HL-60 (cell line): ENCODE data around the gene ZNF670.

ENCODE experiments used
- DNase-seq, 2 experiments: peaks; one replicate each; pipeline ENCODE4 v3.0.0-alpha.2; 2010 to 2020; ENCODE audit warnings: low read depth in 1 of 2, low spot score in 1 of 2
- H3K27ac ChIP-seq: fragments of 250-450 bp; sonication (Bioruptor Pico); replicated peaks from 2 replicates; pipeline ENCODE4 v1.5.1; 2020; ENCODE audit warnings: mild to moderate bottlenecking, moderate library complexity
- H3K27me3 ChIP-seq: fragments of 250-450 bp; sonication (Bioruptor Pico); 2 replicates; pipeline ENCODE4 v1.5.1; 2021; ENCODE audit warnings: mild to moderate bottlenecking, moderate library complexity; ENCODE audit not compliant: insufficient read depth, poor library complexity, severe bottlenecking
- H3K4me3 ChIP-seq: replicated peaks from 2 replicates; pipeline ENCODE4 v1.5.1; 2011; ENCODE audit warnings: mild to moderate bottlenecking, control low read depth, low read length; ENCODE audit not compliant: insufficient read depth
- CTCF ChIP-seq: IDR thresholded peaks from one replicate; pipeline ENCODE4 v1.5.1; 2011; ENCODE audit warnings: low read length, control low read depth, inconsistent platforms; ENCODE audit not compliant: insufficient read depth
- GABPA ChIP-seq: IDR thresholded peaks from 2 replicates; pipeline ENCODE4 v1.6.1; 2012; ENCODE audit warnings: low read depth
- POLR2AphosphoS5 ChIP-seq: IDR thresholded peaks from 2 replicates; pipeline ENCODE4 v1.6.1; 2012; ENCODE audit warnings: low read depth
- REST ChIP-seq: IDR thresholded peaks from 2 replicates; pipeline ENCODE4 v1.6.1; 2012; ENCODE audit warnings: low read depth; ENCODE audit not compliant: insufficient replicate concordance
- SPI1 ChIP-seq: IDR thresholded peaks from 2 replicates; pipeline ENCODE4 v1.6.1; 2012; ENCODE audit warnings: low read depth, mild to moderate bottlenecking, borderline replicate concordance

ZNF670 gene

GRCh38 chr1:247104965-247105364 is 26.4 kb upstream of the ZNF670 start:
- no peak for DNase-seq
- TF ChIP-seq GABPA (no peak), SPI1 (no peak), POLR2AphosphoS5 (no peak), REST (no peak), CTCF (no peak)
- H3K27ac ChIP-seq: no peak overlapping the region; the same call in 1 of the 2 replicates
- no peaks in the 10 kb centered on the region for H3K27me3 ChIP-seq
- H3K4me3 ChIP-seq: no peak overlapping the region

- Histone ChIP-seq H3K27me3 (no peaks in the 10 kb centered on the region), H3K27ac (peak within 1 kb of the TSS; percentile 88), H3K4me3 (peak within 1 kb of the TSS; percentile 90)
- DNase-seq: peak; percentile 95 to 97
- no peak for TF ChIP-seq REST
- TF ChIP-seq SPI1: no peak; the same call in 1 of the 2 replicates
- no peak for TF ChIP-seq CTCF
- peak; percentile 86 for TF ChIP-seq POLR2AphosphoS5
- peak; percentile 89 for TF ChIP-seq GABPA
Observed at GRCh38 chr1:247103859-247104591, 25.4 kb upstream of the ZNF670 start, which contains the start of gene ZNF669. TSS of gene ZNF669 (minus strand) at chr1:247104356. CDS start at chr1:247104199, 157 bp downstream.

- TF ChIP-seq POLR2AphosphoS5 (no peak), CTCF (no peak), GABPA (no peak), REST (no peak), SPI1 (no peak)
- no peak overlapping the region for H3K4me3 ChIP-seq
- H3K27ac ChIP-seq: no peak overlapping the region
- no peak for DNase-seq
- H3K27me3 ChIP-seq: no peaks in the 10 kb centered on the region
Observed at GRCh38 chr1:247102381-247102780, 23.8 kb upstream of the ZNF670 start.
